Frontal cortex (tissue), 4 donors: ENCODE data around the gene CHURC1. TPM values are rescaled to one million over a fixed set of nuclear protein-coding genes. Genes with fewer than 3 reads are reported as not detected.
A peak's percentile ranks its signal among the peaks of the same experiment; 100 is the strongest.

Source experiments
- DNase-seq, 2 donors: peaks; one replicate each; pipeline ENCODE4 v3.0.0; 2012; ENCODE audit warnings: low spot score in 2 of 2
- FAIRE-seq: peaks from 2 replicates; lab custom pipeline; 2012; peaks lifted over from hg19 to GRCh38; lab: Jason Lieb, UNC
- total RNA-seq: library from RNA; depleted of rRNA; stranded (reverse); fragments of >200 nt; gene quantifications from one replicate; pipeline ENCODE4 v1.2.3, GENCODE V29; 2014
- donor health status: control.
- donor health status: control.
- donor health status: control.

Gene CHURC1
- total RNA-seq, 1 donor from 2014 or later = 32.2 TPM

GRCh38 chr14:64952598-64953309 is 38.5 kb downstream of the CHURC1 start:
- no peak for DNase-seq
- FAIRE-seq = no peak

GRCh38 chr14:64953310-64953654 is 39.0 kb downstream of the CHURC1 start:
- DNase-seq = no peak
- no peak for FAIRE-seq

- DNase-seq (no peak), FAIRE-seq (no peak)
These were observed 39.4 kb downstream of the CHURC1 start for GRCh38 chr14:64953661-64954060.

GRCh38 chr14:64954491-64955240 is 40.4 kb downstream of the CHURC1 start:
- DNase-seq = no peak
- FAIRE-seq = no peak

GRCh38 chr14:64955297-64955696 is 41.0 kb downstream of the CHURC1 start:
- DNase-seq (no peak), FAIRE-seq (no peak)

- DNase-seq (no peak), FAIRE-seq (no peak)
These were observed 42.6 kb downstream of the CHURC1 start for GRCh38 chr14:64956697-64957406.

- no peak for DNase-seq
- no peak for FAIRE-seq
These were observed 43.9 kb downstream of the CHURC1 start for GRCh38 chr14:64958201-64958600.

- DNase-seq (no peak), FAIRE-seq (no peak)
These were observed 44.5 kb downstream of the CHURC1 start for GRCh38 chr14:64958743-64959142.

GRCh38 chr14:64960762-64961276 is 46.6 kb downstream of the CHURC1 start:
- FAIRE-seq (no peak), DNase-seq (no peak)

- DNase-seq = no peak
- FAIRE-seq = no peak
These were observed 49.4 kb downstream of the CHURC1 start for GRCh38 chr14:64963611-64964010.

- DNase-seq = no peak
- no peak for FAIRE-seq
These were observed 51.2 kb downstream of the CHURC1 start for GRCh38 chr14:64965356-64966000.

GRCh38 chr14:64966976-64967375 is 52.7 kb downstream of the CHURC1 start:
- FAIRE-seq (no peak), DNase-seq (no peak)

- FAIRE-seq (no peak), DNase-seq (no peak)
These were observed 53.9 kb downstream of the CHURC1 start for GRCh38 chr14:64968167-64968566.

- no peak for DNase-seq
- no peak for FAIRE-seq
These were observed 54.4 kb downstream of the CHURC1 start for GRCh38 chr14:64968651-64969050.

GRCh38 chr14:64970041-64970440 is 55.8 kb downstream of the CHURC1 start:
- DNase-seq (no peak), FAIRE-seq (no peak)

- FAIRE-seq (no peak), DNase-seq (no peak)
These were observed 56.7 kb downstream of the CHURC1 start for GRCh38 chr14:64970776-64971477.

GRCh38 chr14:64971491-64971942 is 57.3 kb downstream of the CHURC1 start:
- DNase-seq (no peak), FAIRE-seq (no peak)

GRCh38 chr14:64971943-64972791 is 57.9 kb downstream of the CHURC1 start, which contains the start of gene RAB15:
Gene RAB15 (minus strand): TSS chr14:64972336. CDS start chr14:64972076, 260 bp downstream.
- FAIRE-seq (no peak), DNase-seq (peak; percentile 61)
